Progenitor cell of endocrine pancreas (in vitro differentiated cells): ENCODE data around the gene MXD4. TPM values are rescaled to one million over a fixed set of nuclear protein-coding genes. Genes with fewer than 3 reads are reported as not detected.

Source experiments
- DNase-seq: peaks from one replicate; pipeline ENCODE4 v3.0.0; 2021; ENCODE audit warnings: low spot score; ENCODE audit not compliant: unreplicated experiment
- H3K27ac Mint-ChIP-seq: 2 replicates; pipeline ENCODE4 v1.8.0; 2021; ENCODE audit warnings: mild to moderate bottlenecking, moderate library complexity, mixed read lengths
- H3K27me3 Mint-ChIP-seq: 2 replicates; pipeline ENCODE4 v1.8.0; 2021; ENCODE audit warnings: mixed read lengths
- H3K36me3 Mint-ChIP-seq: 2 replicates; pipeline ENCODE4 v1.8.0; 2022; ENCODE audit warnings: mixed read lengths; ENCODE audit not compliant: insufficient read depth
- H3K4me1 Mint-ChIP-seq: 2 replicates; pipeline ENCODE4 v1.8.0; 2021; ENCODE audit warnings: low read depth, mixed read lengths
- H3K4me3 Mint-ChIP-seq: 2 replicates; pipeline ENCODE4 v1.8.0; 2021; ENCODE audit warnings: low read depth, mild to moderate bottlenecking, moderate library complexity, mixed read lengths
- H3K9me3 Mint-ChIP-seq: 2 replicates; pipeline ENCODE4 v1.8.0; 2021; ENCODE audit warnings: low read depth, mixed read lengths
- CTCF ChIP-seq: fragments of 200-600 bp; sonication (generic); IDR thresholded peaks from one replicate; pipeline ENCODE4 v1.5.0; 2021; ENCODE audit warnings: antibody characterized with exemption, mild to moderate bottlenecking; ENCODE audit not compliant: unreplicated experiment
- total RNA-seq: library from RNA; stranded (reverse); gene quantifications from 2 replicates; pipeline ENCODE4 v1.2.1, GENCODE V29; 2021

Gene MXD4
- total RNA-seq, 1 donor from 2014 or later, result 121 TPM

GRCh38 chr4:2269618-2270163 is 7.8 kb upstream of the MXD4 start:
- TF ChIP-seq CTCF, result no peak
- no peaks in the 10 kb centered on the region for H3K36me3 Mint-ChIP-seq
- H3K9me3 Mint-ChIP-seq, result no peaks in the 10 kb centered on the region
- no peak for DNase-seq
- H3K4me3 Mint-ChIP-seq, result no peak overlapping the region
- peaks cover 5% of the 10 kb centered on the region for H3K27me3 Mint-ChIP-seq
- no peak overlapping the region for H3K27ac Mint-ChIP-seq
- H3K4me1 Mint-ChIP-seq, result peaks cover 10% of the 10 kb centered on the region

DNA sequence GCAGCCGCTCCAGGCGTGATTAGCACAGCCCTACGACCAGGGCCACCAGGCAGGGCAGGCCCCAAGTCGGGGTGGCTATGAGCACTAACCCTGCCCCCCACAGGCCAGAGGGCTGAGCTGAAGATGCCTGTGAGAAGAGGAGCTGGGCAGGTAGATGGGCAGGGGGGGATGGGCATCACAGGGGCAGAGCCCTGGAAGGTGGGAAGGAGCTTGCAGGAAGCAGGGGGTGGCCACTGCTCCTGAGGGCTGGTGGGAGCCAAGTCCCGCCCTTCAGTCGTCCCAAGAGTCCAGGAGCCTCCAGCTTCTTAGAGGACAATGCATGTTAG is 7.3 kb upstream of the MXD4 start:
- Mint-ChIP-seq H3K4me3 (no peak overlapping the region), H3K27me3 (peaks cover 5% of the 10 kb centered on the region), H3K36me3 (no peaks in the 10 kb centered on the region), H3K27ac (no peak overlapping the region), H3K4me1 (peaks cover 7% of the 10 kb centered on the region), H3K9me3 (no peaks in the 10 kb centered on the region)
- TF ChIP-seq CTCF, result no peak
- no peak for DNase-seq

DNA sequence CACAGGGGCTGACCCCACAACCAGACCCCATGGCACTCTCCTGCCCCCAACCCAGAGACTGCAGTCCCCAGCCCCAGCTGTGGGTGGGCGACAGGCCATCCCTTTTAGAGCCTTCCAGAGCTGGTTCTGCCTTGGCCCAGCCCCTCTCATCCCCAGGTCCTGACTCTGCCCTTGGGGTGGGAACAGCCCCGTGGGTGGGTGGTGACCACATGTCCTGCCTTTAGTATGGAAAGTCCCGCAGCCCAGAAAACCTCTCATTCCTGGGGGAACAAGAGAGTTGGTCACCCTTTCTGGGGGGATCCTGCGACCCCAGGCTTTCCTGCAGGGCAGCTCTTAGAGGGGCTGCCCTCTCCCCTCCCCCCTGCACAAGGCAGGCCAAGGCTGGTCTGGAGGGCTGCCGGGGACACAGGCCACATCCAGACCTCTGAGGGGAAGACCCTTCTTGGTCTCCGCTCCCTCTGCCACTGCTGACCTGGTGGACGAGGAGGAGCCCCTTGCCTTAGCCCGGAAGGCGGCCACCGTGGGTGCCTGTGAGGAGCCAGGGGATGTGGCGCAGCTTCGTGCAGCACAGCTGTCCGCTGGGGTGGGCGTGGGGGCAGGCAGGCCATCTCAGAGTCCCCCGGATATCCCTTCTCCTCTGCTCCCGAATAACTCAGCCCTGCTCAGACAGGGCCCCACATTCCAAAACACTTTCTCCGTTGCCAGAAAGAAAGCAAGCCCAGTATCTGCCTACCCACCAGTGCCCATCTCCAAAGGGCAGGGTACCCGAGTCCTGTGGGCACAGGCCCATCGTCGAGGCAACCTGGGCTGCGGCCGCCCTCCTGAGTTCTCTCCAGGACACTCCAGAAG is 6.7 kb upstream of the MXD4 start:
- peaks cover 5% of the 10 kb centered on the region for H3K27me3 Mint-ChIP-seq
- H3K36me3 Mint-ChIP-seq, result no peaks in the 10 kb centered on the region
- TF ChIP-seq CTCF, result no peak
- no peaks in the 10 kb centered on the region for H3K9me3 Mint-ChIP-seq
- DNase-seq, result no peak
- peaks cover 2% of the 10 kb centered on the region for H3K4me1 Mint-ChIP-seq
- no peak overlapping the region for H3K27ac Mint-ChIP-seq
- H3K4me3 Mint-ChIP-seq, result no peak overlapping the region

DNA sequence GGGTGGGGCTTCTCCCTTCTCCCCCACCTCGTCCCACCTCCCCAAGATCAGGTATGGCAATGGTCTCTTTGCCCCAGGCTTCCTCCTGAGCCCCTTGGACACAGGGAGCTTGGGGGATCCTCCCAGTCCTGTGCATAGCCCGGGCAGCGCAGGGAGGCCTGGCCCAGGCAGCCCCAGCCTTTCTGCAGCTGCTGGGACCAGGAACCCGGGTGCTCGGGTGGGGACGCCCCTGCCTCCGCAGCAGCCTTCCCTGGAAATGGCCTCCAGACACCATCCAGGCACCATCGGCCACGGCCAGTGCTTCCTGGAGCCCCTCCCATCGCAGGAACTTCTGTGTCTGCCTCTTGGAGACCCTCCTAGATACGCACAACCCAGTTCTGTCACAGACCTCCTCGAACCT is 5.9 kb upstream of the MXD4 start:
- TF ChIP-seq CTCF, result no peak
- H3K4me3 Mint-ChIP-seq, result no peak overlapping the region
- H3K9me3 Mint-ChIP-seq, result no peaks in the 10 kb centered on the region
- H3K36me3 Mint-ChIP-seq, result no peaks in the 10 kb centered on the region
- no peak overlapping the region for H3K27ac Mint-ChIP-seq
- peaks cover 2% of the 10 kb centered on the region for H3K27me3 Mint-ChIP-seq
- no peaks in the 10 kb centered on the region for H3K4me1 Mint-ChIP-seq
- DNase-seq, result no peak

- Mint-ChIP-seq H3K4me1 (no peaks in the 10 kb centered on the region), H3K27me3 (peaks cover under 1% of the 10 kb centered on the region), H3K36me3 (no peaks in the 10 kb centered on the region), H3K4me3 (no peak overlapping the region), H3K27ac (no peak overlapping the region), H3K9me3 (no peaks in the 10 kb centered on the region)
- DNase-seq, result no peak
- TF ChIP-seq CTCF, result no peak
These were observed 5.5 kb upstream of the MXD4 start for GRCh38 chr4:2267320-2267811.
